Stomach (tissue), 9 donors: ENCODE results near the gene PROX2. TPM values are rescaled to one million over a fixed set of nuclear protein-coding genes. Genes with fewer than 3 reads are reported as not detected.

Experiments
- DNase-seq, 2 donors: peaks; one replicate each; pipeline versions ENCODE4 v3.0.0 to v3.0.0-alpha.2; 2013 to 2019
- H3K27ac ChIP-seq, 5 donors: fragments of 200-600 bp in 4 of 5; sonication (generic) in 4 of 5; one replicate each; pipeline ENCODE4 v1.5.1; 2013 to 2019; ENCODE audit warnings: mild to moderate bottlenecking in 1 of 5, moderate library complexity in 1 of 5
- H3K27me3 ChIP-seq, 3 donors: fragments of 200-600 bp; sonication (generic); one replicate each; pipeline ENCODE4 v1.5.1; 2017 to 2019; ENCODE audit warnings: mixed run types in 1 of 3
- H3K36me3 ChIP-seq, 4 donors: fragments of 200-600 bp; sonication (generic); 1 replicate in 3 of 4; 2 replicates in 1 of 4; pipeline ENCODE4 v1.5.1; 2016 to 2019
- H3K4me1 ChIP-seq, 4 donors: fragments of 200-600 bp; sonication (generic); one replicate each; pipeline ENCODE4 v1.5.1; 2016 to 2019
- H3K4me3 ChIP-seq, 4 donors: fragments of 200-600 bp; sonication (generic) in 3 of 4; one replicate each; pipeline ENCODE4 v1.5.1; 2016 to 2019; ENCODE audit warnings: mild to moderate bottlenecking in 1 of 4
- H3K9me3 ChIP-seq, 4 donors: fragments of 200-600 bp; sonication (generic); one replicate each; pipeline ENCODE4 v1.5.1; 2016 to 2019
- CTCF ChIP-seq, 7 experiments: fragments of 450-650 bp in 4 of 7; fragments of 200-600 bp in 3 of 7; sonication (generic) in 3 of 7; IDR thresholded peaks; one replicate each; pipeline ENCODE4 v1.5.1; 2016 to 2019; ENCODE audit warnings: antibody characterized with exemption in 7 of 7, control low read depth in 2 of 7, mild to moderate bottlenecking in 1 of 7
- EP300 ChIP-seq: sonication (generic); formaldehyde crosslinking; IDR thresholded peaks from one replicate; pipeline ENCODE4 v1.6.1; 2017; ENCODE audit warnings: antibody characterized with exemption
- POLR2A ChIP-seq, 4 donors: fragments of 450-650 bp; IDR thresholded peaks; one replicate each; pipeline ENCODE4 v1.6.1; 2016; ENCODE audit warnings: antibody characterized with exemption in 4 of 4, control low read depth in 2 of 4, mild to moderate bottlenecking in 1 of 4, moderate library complexity in 1 of 4
- POLR2AphosphoS5 ChIP-seq, 3 donors: sonication (generic); formaldehyde crosslinking; IDR thresholded peaks; one replicate each; pipeline ENCODE4 v1.6.1; 2016; ENCODE audit warnings: antibody characterized with exemption in 3 of 3
- WGBS, 5 donors: extraction: QIAGEN DNeasy Blood & Tissue Kit in 3 of 5; methylation state at CpG; one replicate each; pipeline versions ENCODE4 v1.1.5 to v1.1.7; 2013 to 2018; 5-methylcytosine and 5-hydroxymethylcytosine counted together
- intact Hi-C: fragments of 100-400 bp; cut with DNase I; formaldehyde crosslinking; loops from one replicate; pipeline ENCODE4 v1.15.1; 2023; ENCODE audit warnings: low total_unique reads
- polyA plus RNA-seq, 3 donors: library from polyadenylated mRNA; stranded (reverse); fragments of 200-250 nt; gene quantifications; one replicate each; pipeline ENCODE4 v1.2.3, GENCODE V29; 2013
- total RNA-seq, 5 donors: library from RNA; depleted of rRNA; stranded (reverse); fragments of >200 nt; gene quantifications; one replicate each; pipeline versions ENCODE4 v1.1.0 to v1.2.3, GENCODE V29; 2014 to 2016
- donor health status: healthy with polysubstance abuse.
- donor health status: Bipolar disorder and iron deficiency.
- donor health status: healthy.

Gene PROX2
- total and polyA plus RNA-seq, 8 donors = not detected

DNA sequence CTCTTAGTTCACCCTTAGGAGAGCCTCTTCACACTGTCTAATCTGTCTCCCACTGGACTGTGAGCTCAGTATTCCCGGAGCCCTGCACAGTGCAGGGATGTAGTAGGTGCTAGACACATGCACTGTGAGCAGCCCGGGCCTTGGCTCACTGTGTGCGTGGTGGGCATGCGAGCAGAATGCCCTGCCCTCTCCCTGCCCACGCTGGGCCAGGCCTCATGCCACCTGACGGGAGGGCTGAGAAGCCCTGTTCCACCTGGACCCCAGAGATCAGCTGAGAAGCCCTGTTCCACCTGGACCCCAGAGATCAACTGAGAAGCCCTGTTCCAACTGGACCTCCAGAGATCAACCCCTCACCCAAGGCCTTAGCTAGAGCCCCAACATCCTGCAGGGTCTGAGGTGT is 36.2 kb upstream of the PROX2 start:
- 74 to 90% (median 85%) methylated on average over 4 to 6 of the region's 6 CpGs; no CpG with 5 or more reads in 1 of the 5 donors for WGBS, 5 donors
- Histone ChIP-seq H3K36me3 (no peaks in the 10 kb centered on the region), H3K27ac (no peak overlapping the region), H3K27me3 (no peaks in the 10 kb centered on the region), H3K4me3 (no peak overlapping the region), H3K4me1 (peaks cover 0 to 21% (median 12%) of the 10 kb centered on the region in 4 donors), H3K9me3 (no peaks in the 10 kb centered on the region)
- no peak for TF ChIP-seq EP300
- TF ChIP-seq POLR2A (IDR thresholded peaks at IDR 0.05) = no peak
- no peak for TF ChIP-seq CTCF (IDR thresholded peaks at IDR 0.05)
- no peak for TF ChIP-seq POLR2AphosphoS5 (IDR thresholded peaks at IDR 0.05)
- intact Hi-C loops = loop anchor here (10.0 kb wide), 1 partner anchor 173 kb away; no protein-coding TSS in a partner anchor
- no peak for DNase-seq

- intact Hi-C loops = loop anchor here (10.0 kb wide), 1 partner anchor 173 kb away; no protein-coding TSS in a partner anchor
- Histone ChIP-seq H3K36me3 (peaks cover 0 to 3% (median 1%) of the 10 kb centered on the region in 4 donors), H3K9me3 (no peaks in the 10 kb centered on the region), H3K27ac (no peak overlapping the region), H3K4me3 (no peak overlapping the region), H3K27me3 (no peaks in the 10 kb centered on the region), H3K4me1 (peaks cover 0 to 21% (median 14%) of the 10 kb centered on the region in 4 donors)
- DNase-seq = no peak
- WGBS, 5 donors = 68 to 81% (median 72%) methylated on average over 4 to 5 of the region's 5 CpGs
- no peak for TF ChIP-seq EP300
- TF ChIP-seq POLR2AphosphoS5 (IDR thresholded peaks at IDR 0.05) = no peak
- TF ChIP-seq CTCF (IDR thresholded peaks at IDR 0.05) = no peak
- no peak for TF ChIP-seq POLR2A (IDR thresholded peaks at IDR 0.05)
These were observed 35.8 kb upstream of the PROX2 start for GRCh38 chr14:74911704-74912103.

GRCh38 chr14:74911221-74911620 is 35.3 kb upstream of the PROX2 start:
- Histone ChIP-seq H3K4me1 (peaks cover 0 to 23% (median 14%) of the 10 kb centered on the region in 4 donors), H3K36me3 (peaks cover 0 to 8% (median 3%) of the 10 kb centered on the region in 4 donors), H3K27ac (no peak overlapping the region), H3K4me3 (no peak overlapping the region), H3K9me3 (no peaks in the 10 kb centered on the region), H3K27me3 (no peaks in the 10 kb centered on the region)
- intact Hi-C loops = loop anchor here (10.0 kb wide), 1 partner anchor 174 kb away; no protein-coding TSS in a partner anchor
- TF ChIP-seq EP300 (no peak), POLR2A (IDR thresholded peaks at IDR 0.05) (no peak), POLR2AphosphoS5 (IDR thresholded peaks at IDR 0.05) (no peak), CTCF (IDR thresholded peaks at IDR 0.05) (no peak)
- no peak for DNase-seq
- 88 to 100% (median 92%) methylated on average over 1 to 6 of the region's 6 CpGs; no CpG with 5 or more reads in 1 of the 5 donors for WGBS, 5 donors

DNA sequence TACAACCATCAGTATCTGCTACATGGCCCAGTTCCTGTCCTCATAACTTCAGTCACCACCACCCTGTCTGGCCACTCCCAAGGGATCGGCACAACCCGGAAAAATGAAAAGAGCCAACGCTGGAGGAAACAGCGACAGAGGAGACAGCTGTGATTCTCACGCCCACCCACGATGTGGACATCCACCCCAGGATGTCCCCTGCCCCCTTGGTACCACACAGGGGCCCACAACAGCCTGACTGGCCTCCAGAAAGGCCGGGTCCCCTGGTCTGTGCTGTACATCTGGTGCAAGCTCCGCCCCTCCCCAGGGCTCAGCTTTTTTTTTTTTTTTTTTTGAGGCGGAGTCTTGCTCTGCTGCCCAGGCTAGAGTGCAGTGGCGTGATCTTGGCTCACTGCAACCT is 34.6 kb upstream of the PROX2 start:
- WGBS, 5 donors = 39 to 70% (median 65%) methylated on average over 10 of the region's 10 CpGs
- H3K27me3 ChIP-seq = no peaks in the 10 kb centered on the region
- TF ChIP-seq POLR2AphosphoS5 (IDR thresholded peaks at IDR 0.05) = no peak
- TF ChIP-seq EP300 = no peak
- no peak for TF ChIP-seq POLR2A (IDR thresholded peaks at IDR 0.05)
- TF ChIP-seq CTCF (IDR thresholded peaks at IDR 0.05) = no peak
- H3K36me3 ChIP-seq = peaks cover 0 to 14% (median 3%) of the 10 kb centered on the region in 4 donors
- H3K4me3 ChIP-seq = no peak overlapping the region
- peaks cover 4 to 30% (median 20%) of the 10 kb centered on the region in 4 donors for H3K4me1 ChIP-seq
- intact Hi-C loops = loop anchor here (10.0 kb wide), 1 partner anchor 174 kb away; no protein-coding TSS in a partner anchor
- H3K27ac ChIP-seq = no peak overlapping the region
- no peaks in the 10 kb centered on the region for H3K9me3 ChIP-seq
- DNase-seq = no peak
